NCI-H446 treated with DMSO at 0.1 percent for 48 hours (cell line): Measurements from ENCODE around the gene ABTB1.

ENCODE experiments used
- DNase-seq: peaks from one replicate; lab custom pipeline; 2025; lab: John Stamatoyannopoulos, UW

ABTB1 gene

DNA sequence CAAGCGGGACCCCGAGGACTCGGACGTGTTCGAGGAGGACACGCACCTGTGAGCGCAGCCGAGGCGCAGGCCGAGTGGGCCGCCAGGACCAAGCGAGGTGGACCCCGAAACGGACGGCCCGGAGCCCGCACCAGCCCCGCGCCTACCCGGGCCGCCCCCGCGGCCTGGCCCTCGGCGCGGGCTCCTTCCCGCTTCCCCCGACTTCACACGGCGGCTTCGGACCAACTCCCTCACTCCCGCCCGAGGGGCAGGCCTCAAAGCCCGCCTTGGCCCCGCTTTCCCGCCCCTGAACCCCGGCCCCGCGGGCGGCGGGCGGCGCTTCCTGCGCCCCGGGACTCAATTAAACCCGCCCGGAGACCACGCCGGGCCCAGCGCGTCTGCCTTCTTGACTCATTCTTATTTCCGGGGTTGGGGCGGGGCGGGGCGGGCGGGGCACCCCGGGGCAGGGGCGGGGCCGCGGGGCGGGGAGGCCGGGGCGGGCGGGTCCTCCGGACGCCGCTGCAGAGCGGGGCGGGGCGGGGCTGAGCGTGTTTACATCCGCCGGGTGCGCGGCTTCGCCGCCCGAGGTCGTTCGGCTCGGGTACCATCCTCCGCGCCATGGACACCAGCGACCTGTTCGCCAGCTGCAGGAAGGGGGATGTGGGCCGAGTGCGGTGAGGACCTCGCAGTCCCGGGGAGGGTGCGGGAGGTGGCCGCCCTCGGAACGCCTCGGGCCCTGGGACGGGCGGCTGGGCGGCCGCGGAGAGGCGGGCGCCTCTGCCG is at the start of gene ABTB1:
TSS of gene ABTB1 (plus strand) at position 524 of the 762 bp plus-strand sequence. CDS start at position 598, 74 bp downstream.
- peak; percentile 63 for DNase-seq

DNA sequence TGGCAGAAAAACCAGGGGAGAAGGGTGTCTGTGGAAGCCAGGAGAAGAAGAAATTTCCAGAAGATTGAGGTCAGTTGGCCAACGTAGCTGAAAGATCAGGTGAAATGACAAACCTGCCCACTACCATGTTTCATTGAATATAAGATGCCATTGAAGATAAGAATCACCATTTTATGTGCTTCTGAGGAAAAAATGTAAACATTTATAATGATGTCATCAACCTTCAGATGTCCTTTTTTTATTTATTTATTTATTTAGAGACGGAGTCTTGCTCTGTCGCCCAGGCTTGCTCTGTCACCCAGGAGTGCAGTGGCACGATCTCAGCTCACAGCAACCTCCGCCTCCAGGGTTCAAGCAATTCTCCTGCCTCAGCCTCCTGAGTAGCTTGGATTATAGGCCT is 48.7 kb upstream of the ABTB1 start:
- no peak for DNase-seq

- DNase-seq: no peak
These were observed 46.9 kb upstream of the ABTB1 start for GRCh38 chr3:127625821-127626220.

- no peak for DNase-seq
These were observed 44.3 kb upstream of the ABTB1 start for GRCh38 chr3:127628426-127628787.

DNA sequence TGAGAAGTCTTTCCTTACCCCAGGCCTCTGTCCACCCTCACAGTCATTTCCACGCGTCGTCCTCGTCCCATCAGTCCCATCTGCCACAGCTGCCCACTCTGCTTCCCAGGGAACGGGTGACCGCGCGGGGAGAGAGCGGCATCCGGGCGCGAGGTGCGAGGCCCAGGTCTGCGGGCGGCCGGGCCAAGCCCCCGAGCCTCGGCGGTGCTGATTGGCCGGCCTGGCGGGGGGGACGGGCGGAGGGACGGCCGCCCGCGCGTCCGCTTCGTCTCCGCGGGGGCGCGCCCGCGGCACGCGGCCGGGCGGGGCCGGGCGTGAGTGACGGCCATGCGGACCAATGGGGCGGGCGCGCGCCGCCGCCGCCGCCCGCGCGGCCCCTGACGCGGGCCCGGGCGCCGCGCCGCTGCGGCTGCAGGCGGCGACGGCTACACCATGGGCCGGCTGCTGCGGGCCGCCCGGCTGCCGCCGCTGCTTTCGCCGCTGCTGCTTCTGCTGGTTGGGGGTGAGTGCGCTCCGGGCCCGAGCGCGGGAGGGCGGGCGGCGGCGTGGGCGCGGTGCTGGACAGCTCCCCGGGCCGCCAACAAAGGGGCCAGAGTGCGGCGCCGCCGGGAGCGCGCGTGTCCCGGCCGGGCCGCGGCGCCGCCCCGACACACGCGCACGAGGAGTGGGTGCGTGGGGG is 43.8 kb upstream of the ABTB1 start, which contains the start of gene PODXL2:
TSS of gene PODXL2 (plus strand) at position 398 of the 679 bp plus-strand sequence. CDS start at position 433, 35 bp downstream.
- DNase-seq: peak; percentile 49

DNA sequence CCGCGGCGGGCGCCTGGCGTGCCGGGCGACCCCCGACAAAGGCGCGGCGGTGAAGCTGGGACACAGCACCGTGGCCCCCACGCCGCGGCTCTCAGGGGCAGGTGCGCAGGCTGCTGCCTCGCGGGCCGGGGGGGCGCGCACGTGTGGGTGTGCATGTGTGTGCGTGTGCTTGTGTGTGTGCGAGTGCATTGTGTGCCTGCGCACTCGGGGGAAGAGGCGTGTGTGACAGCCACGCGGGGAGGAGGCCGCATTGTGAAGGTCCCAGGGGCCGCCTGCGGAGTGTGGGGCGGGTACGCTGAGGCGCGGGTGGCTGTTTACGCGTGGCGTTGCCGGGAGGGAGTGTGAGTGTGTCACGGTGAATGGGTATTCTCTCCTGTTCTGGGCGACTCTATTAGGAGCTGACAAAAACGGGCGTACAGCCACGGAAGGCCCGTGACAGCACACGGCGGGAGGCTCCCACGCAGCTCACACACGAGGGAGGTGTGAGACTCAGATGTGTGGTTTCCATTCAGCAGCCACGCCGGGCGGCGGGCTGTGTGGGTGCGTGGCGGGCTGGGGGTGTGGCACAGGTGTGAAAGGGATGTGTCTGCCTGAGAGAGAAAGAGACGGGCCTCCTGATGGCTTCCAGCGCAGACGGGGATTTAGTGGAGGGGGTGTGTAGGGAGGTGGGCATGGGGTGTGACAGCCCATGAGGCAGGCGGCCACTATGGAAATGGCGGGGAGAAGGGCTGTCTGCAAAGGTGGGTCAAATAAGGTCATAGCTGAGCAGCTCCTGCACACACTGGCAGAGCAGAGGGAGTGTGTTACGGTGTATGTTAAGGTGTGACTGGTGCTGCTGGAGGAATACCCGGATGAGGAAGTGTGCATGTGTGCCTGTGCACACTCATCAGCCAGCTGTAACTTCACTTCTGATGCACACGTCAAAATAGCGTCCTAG is 43.0 kb upstream of the ABTB1 start:
- no peak for DNase-seq

DNA sequence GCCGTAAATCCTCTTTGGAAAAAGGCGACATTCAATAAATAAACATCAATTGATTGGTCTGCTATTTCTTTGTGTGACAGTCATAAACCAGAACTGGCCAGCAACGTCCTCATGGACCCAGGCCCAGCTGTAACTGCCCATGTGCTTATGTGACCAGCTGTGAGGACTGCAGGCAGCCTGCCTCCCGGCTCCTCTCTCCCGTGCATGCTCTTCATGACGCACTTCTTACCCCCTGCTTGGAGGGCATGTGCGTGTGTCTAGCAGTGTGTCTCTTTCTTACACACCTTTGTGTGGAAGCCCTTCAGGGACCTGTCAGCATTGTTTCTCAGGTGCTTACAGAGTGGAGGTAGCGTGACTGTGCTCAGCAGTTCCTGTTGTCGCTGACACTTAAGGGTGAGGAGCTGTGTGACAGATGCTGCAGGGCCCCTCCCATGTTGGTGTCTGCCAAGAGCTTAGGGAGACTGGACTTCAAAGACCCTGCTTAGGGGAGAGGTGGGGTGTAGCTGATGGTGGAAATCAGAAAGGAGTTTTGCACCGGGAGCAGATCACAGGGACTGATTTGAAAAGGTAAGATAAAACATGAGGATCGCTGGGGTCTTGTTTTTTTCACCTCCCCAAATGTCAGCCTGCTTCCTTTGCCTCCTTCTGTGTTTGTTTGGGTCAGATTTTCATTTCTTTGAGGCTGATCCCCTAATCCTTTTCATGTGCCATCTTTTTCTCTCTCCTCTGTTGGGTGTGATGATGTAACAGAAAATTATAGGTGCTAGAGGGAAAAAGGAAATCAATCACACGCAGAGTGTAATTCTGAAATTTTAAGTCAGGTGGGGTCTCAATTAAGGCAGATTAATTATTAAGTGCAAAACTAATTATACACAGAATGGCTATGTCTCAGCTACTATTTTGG is 41.7 kb upstream of the ABTB1 start:
- DNase-seq: peak; percentile 17

DNA sequence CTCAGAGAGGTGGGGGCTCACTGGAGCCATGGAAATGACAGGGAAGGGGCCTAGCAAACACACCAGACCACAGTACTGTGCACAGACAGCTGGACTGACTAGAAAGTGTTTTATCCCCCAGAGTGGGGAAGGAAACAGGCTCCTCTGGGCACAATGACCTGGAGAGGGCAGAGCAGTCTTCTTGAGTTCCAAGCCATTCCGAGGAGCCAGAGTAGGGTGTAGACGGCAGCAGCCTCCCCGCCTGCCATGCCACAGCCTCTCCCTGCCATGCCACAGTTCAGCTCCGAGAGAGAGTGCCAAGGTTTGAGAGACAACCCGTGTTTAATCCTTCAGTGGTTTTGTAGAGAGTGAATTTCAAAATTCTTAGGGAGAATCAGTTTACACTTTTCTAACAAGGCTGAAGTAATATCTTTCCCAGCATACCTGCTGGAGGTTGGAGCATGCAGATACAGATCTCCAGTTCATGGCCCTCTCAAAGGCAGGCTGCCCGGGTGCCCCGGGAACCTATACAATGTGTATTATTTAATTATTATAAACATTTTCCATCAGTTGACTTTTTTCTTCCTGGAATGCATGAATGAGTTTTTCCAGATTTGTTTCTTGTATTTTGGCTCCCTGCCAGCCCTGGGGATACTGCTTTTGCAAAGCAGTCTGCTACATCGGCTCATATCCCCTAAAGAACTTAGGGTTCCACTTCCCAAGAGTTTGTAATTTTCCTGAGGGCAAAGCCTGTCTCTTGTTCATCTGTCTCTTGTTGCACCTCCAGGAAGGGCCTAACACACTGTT is 40.5 kb upstream of the ABTB1 start:
- DNase-seq: no peak

- no peak for DNase-seq
These were observed 38.1 kb upstream of the ABTB1 start for GRCh38 chr3:127634653-127635052.

DNA sequence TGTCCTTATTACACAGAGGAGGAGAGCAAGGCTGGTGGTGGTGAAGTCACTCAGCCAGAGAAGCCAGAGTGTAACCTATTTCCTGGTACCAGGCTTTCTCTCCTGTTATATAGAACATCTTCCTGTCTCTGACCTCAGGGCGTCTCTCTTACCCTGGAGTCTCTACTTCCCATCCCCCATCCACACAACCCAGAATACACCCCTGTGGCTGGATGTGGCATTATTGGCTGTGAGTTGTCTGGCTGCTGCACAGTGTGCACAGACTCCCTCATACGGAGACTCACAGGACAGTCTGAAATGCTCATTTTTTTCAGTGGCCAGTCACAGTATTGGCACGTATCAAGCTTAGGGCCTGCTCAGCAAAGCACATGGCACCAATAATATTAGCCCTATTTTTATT is 35.2 kb upstream of the ABTB1 start:
- DNase-seq: no peak

DNA sequence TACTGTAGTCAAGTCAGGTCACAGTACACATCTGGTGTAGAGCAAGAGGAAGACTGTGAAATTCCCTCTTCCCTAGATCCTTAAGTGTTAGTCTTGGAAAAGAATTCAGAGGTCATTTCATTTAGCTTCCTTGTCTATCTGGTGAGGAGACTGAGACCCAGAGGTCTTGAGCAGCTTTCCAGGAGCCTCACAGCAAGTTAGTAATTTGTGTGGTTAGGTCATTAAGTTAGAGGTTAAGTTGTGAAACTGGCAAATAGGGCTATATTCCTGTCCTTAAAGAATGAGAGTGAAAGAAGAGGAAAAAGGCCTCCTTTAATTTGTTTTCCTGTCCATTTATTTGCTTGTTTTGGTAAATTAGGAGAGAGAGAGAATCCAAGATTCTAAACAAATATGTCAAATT is 34.8 kb upstream of the ABTB1 start:
- no peak for DNase-seq

DNA sequence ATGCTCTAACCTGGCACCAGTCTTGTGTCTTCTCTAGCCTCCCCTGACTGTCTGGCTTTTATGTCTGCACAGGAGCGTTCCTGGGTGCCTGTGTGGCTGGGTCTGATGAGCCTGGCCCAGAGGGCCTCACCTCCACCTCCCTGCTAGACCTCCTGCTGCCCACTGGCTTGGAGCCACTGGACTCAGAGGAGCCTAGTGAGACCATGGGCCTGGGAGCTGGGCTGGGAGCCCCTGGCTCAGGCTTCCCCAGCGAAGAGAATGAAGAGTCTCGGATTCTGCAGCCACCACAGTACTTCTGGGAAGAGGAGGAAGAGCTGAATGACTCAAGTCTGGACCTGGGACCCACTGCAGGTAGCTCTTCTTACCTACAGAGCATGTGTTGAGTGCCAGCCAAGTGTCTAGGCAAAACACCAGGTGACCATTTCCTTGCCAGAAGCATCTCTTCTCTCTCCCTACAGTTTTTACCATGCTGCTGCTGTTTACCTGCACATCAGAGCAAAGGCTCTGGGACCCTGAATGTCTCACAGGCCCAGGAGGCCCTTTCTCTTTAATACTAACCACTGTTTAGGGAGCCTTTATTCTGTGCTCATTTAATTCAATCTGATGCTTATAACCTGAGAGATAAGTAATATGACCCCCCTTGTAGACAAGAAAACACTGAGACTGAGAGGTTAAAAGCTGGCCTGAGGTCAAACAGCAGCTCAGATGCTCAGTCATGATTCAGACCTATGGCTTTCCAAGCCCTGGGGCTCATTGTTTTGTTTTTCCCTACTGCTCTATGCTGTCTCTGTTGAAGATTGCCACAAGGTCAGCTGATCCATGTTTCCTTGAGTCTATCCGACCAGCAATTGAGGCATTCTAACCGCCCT is 33.3 kb upstream of the ABTB1 start:
- DNase-seq: no peak

DNA sequence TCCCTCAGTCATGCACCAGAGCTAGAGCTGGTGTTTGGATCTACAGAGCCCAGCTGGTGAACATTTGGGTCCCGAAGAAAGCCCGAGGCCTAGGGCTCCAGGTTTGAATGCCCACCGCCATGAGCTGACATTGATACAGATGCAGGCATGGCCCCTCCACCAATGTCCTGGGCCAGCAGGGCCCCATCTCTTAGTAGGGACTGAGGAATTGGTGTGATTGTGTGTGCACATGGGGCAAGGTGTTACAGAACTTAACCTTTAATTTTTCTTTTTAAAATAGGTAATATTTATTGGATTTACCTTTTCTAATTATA is 32.8 kb upstream of the ABTB1 start:
- DNase-seq: no peak

DNA sequence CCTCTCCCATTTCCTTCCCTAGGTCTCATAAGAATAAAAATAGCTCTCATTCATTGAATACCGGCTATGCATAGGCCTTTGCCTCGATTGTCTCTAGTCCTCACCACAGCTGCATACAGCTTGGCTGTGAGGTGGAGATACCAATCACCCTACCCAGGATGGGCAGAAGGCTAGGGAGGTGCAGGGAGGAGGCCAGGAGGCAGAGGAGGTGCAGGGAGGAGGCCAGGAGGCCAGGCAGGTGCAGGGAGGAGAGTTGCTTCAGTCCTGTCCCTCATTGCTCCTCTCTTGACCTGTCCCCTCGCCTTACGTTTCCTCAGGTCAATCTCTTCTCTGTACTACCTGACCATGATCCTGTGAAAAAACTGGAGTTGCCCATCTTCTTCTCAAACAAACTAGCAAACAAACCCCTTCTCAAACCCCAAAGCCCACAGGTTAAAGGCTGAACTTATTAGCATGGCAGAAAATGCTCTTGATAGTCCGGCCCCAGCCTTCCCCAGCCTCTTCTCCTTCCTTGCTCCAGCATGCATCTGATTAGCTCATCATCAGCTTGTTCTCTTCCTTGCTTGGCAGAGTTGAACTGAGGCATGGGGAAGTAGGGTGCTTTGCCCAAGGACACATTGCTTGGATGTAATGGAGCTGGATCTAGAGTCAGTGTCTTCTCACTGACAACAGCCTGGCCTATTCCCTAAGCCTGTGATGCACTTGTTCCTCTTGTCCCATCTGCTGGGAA is 27.9 kb upstream of the ABTB1 start:
- no peak for DNase-seq

DNA sequence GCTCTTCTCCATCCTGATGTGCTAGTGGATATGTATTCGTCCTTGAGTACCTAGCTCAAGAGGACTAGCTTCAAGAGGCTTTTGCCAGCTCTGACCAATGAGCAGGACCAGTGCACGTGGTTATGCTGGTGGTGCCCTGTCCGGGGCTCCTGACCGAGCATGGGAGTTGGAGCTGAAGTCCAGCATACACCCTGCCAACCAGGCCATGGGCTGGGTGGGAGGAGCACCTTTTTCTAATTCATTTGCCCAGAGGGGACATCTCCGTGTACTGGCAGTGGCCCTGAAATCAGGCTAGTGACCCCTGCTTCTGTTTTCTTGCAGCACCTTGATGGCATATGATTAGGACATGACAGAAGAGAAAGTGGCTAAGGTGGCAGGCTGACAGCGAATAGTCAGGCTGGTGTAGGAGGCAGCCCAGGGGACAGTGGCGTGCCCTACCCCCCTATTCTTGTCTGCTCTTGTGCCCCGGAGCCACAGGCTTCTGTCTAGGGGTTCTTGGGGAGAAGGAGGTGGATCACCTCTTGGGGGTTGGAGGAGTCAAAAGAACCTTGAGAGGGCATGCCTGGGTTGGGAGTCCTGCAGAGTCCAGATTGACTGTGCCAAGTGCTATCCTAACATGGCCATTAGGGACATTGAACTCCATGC is 27.3 kb upstream of the ABTB1 start:
- no peak for DNase-seq

DNA sequence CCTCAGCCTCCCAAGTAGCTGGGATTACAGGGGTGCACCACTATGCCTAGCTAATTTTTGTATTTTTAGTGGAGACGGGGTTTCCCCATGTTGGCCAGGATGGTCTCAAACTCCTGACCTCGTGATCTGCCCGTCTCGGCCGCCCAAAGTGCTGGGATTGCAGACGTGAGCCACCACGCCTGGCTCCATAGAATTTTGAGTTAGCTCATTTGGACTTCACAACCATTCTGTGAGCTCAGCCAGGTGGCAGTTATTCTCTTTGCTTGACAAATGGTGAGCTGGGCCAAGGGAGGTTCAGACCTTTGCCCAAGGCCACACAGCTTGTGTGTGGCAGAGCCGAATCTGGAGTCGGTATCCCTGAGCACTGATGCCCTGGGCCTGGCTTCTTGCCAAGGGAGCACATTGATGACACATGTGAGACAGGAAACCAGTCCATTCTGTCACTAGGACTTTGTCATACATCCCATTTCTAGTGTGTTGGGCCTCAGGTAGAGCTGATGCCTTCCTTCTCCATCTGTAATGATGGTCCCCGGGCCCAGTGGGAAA is 26.2 kb upstream of the ABTB1 start:
- no peak for DNase-seq

DNA sequence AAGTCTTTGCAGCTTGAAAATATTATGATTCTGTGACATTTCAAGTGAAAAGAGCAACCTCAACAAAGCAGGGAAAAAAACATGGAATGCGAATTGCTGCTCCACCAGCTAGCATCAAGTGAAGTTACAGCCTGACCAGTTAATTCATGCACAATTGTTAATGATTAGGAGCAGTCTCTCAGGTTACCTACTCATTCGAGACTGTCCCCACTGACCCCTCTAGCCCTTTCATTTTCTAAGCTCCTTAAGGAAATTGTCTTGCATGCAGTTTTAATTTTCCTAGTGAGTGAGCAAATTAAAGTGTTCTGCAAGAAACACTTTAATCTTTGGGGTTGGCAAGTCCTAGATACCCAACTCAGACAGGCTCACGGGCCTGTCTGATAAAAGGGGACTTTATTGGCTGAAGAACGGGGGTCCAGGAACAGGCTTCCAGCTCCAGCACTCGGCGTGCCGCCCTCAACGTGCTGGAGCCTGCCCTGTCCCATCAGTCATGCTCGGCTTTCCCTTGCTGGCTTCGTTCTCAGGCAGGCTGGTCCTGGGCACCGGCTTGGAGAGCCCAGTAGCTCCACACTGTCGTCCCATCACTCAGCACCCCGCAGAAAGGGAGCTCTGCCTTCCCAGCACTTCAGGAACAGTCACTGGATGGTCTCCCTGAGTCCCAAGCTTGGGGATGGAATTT is 25.4 kb upstream of the ABTB1 start:
- no peak for DNase-seq

DNA sequence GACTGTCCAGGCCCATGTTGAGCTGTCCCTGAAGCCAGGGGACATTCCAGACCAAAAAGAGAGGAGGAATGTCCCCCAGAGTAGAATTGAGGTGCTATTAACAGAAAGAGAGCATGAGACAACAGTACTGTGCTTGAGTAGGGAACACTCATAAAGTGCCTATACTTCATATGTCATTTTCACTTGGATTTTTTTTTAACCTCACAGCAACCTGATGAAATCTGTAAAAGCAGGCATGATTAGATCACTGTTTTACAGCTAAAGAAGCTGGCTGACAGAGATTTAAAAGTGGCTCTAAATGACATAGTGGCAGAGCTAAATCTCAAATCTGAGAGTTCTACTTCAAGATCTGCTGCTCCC is 24.9 kb upstream of the ABTB1 start:
- DNase-seq: no peak
